Right lobe of liver (tissue), 6 donors: Measurements from ENCODE around the gene OSBPL9. TPM values are rescaled to one million over a fixed set of nuclear protein-coding genes. Genes with fewer than 3 reads are reported as not detected.
A peak's percentile ranks its signal among the peaks of the same experiment; 100 is the strongest.

ENCODE experiments used
- ATAC-seq, 4 donors: fragments of 200-7000 bp; cut with Tn5 transposase; one replicate each; pipeline ENCODE4 v1.9.1; 2020; ENCODE audit warnings: mild to moderate bottlenecking in 4 of 4, moderate library complexity in 4 of 4
- DNase-seq, 3 donors: peaks; one replicate each; pipeline ENCODE4 v3.0.0-alpha.2; 2020
- H3K27ac ChIP-seq, 3 donors: fragments of 200-600 bp; one replicate each; pipeline ENCODE4 v1.8.0; 2022
- H3K27me3 ChIP-seq, 2 donors: fragments of 200-600 bp; one replicate each; pipeline ENCODE4 v1.8.0; 2022
- H3K36me3 ChIP-seq, 4 donors: fragments of 200-600 bp; sonication (generic) in 1 of 4; one replicate each; pipeline versions ENCODE4 v1.5.1 to v1.8.0; 2017 to 2022; ENCODE audit warnings: control low read depth in 1 of 4
- H3K4me1 ChIP-seq, 4 donors: fragments of 200-600 bp; sonication (generic) in 1 of 4; one replicate each; pipeline versions ENCODE4 v1.5.1 to v1.8.0; 2017 to 2022; ENCODE audit warnings: control low read depth in 1 of 4
- H3K4me3 ChIP-seq, 3 donors: fragments of 200-600 bp; one replicate each; pipeline ENCODE4 v1.8.0; 2022
- H3K9me3 ChIP-seq, 4 donors: fragments of 200-600 bp; sonication (generic) in 1 of 4; one replicate each; pipeline versions ENCODE4 v1.5.1 to v1.8.0; 2017 to 2022; ENCODE audit warnings: control low read depth in 1 of 4
- POLR2A ChIP-seq: fragments of 450-650 bp; IDR thresholded peaks from one replicate; pipeline ENCODE4 v1.6.1; 2017; ENCODE audit warnings: antibody characterized with exemption, mild to moderate bottlenecking
- WGBS: methylation state at CpG from one replicate; pipeline ENCODE4 v1.1.6; 2018; ENCODE audit warnings: low coverage, low lambda C conversion rate; ENCODE audit not compliant: insufficient coverage; ENCODE audit errors: missing lambda C conversion rate; 5-methylcytosine and 5-hydroxymethylcytosine counted together
- intact Hi-C, 2 donors: fragments of 100-400 bp; cut with DNase I; formaldehyde crosslinking; loops; one replicate each; pipeline versions ENCODE4 v1.11.2 to v1.14.1; 2022
- total RNA-seq, 6 experiments: library from RNA; depleted of rRNA in 2 of 6; stranded (reverse); fragments of >200 nt in 2 of 6; fragmentation: NEBNext Ultra II Directional in 3 of 6; extraction: Animal tissue kit (Norgen Biotek cat#: 25700) in 3 of 6; gene quantifications; one replicate each; pipeline versions ENCODE4 v1.1.0 to v1.2.4, GENCODE V29; 2016 to 2023
- TF ChIP-seq, protein P1 (sequence below), 4 donors: fragments of 200-600 bp in 3 of 4; fragments of 450-650 bp in 1 of 4; IDR thresholded peaks; one replicate each; pipeline versions ENCODE4 v1.5.1 to v1.8.0; 2016 to 2022; ENCODE audit warnings: antibody characterized with exemption in 4 of 4, mild to moderate bottlenecking in 2 of 4
- donor health status: DM: no; HTN: yes; CAD: no.
- donor health status: DM: no; HTN: no; CAD: no.
- donor health status: DM: no; HTN: no; CAD: no.
- donor health status: DM: no; HTN: yes; CAD: no.
- donor health status: DM: no; HTN: yes; CAD: no.

The OSBPL9 gene
- total RNA-seq, 6 experiments from 2014 or later = 51.7 to 90.5 (median 71.7) TPM

DNA sequence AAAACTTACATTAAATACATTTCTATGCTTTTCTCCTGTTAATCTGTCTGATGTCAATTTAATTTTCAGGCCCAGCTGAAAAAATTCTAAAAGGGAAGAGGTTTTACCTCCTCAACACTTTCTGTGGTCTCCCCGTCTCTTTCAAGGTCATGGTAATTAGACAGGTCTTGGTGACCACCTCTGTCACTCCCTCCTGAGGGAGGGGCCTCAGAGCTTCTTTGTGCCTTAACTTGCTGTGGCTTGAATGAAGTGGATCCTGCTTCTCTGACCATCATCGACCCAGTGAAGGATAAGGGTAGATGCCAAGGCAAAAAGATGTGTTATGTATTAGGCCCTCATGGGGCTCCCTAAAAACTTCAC lies 40.8 kb upstream of the OSBPL9 start:
- Histone ChIP-seq H3K9me3 (no peaks in the 10 kb centered on the region), H3K27me3 (no peaks in the 10 kb centered on the region), H3K36me3 (peaks cover 0 to 9% (median 0%) of the 10 kb centered on the region in 4 donors), H3K27ac (no peak overlapping the region), H3K4me1 (no peaks in the 10 kb centered on the region), H3K4me3 (no peak overlapping the region)
- intact Hi-C loops = no loop called here
- 82% methylated on average over 2 of the region's 2 CpGs for WGBS
- TF ChIP-seq POLR2A = no peak
- TF ChIP-seq, protein P1, sequence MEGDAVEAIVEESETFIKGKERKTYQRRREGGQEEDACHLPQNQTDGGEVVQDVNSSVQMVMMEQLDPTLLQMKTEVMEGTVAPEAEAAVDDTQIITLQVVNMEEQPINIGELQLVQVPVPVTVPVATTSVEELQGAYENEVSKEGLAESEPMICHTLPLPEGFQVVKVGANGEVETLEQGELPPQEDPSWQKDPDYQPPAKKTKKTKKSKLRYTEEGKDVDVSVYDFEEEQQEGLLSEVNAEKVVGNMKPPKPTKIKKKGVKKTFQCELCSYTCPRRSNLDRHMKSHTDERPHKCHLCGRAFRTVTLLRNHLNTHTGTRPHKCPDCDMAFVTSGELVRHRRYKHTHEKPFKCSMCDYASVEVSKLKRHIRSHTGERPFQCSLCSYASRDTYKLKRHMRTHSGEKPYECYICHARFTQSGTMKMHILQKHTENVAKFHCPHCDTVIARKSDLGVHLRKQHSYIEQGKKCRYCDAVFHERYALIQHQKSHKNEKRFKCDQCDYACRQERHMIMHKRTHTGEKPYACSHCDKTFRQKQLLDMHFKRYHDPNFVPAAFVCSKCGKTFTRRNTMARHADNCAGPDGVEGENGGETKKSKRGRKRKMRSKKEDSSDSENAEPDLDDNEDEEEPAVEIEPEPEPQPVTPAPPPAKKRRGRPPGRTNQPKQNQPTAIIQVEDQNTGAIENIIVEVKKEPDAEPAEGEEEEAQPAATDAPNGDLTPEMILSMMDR (IDR thresholded peaks at IDR 0.05) = no peak
- ATAC-seq (no peak), DNase-seq (no peak)

DNA sequence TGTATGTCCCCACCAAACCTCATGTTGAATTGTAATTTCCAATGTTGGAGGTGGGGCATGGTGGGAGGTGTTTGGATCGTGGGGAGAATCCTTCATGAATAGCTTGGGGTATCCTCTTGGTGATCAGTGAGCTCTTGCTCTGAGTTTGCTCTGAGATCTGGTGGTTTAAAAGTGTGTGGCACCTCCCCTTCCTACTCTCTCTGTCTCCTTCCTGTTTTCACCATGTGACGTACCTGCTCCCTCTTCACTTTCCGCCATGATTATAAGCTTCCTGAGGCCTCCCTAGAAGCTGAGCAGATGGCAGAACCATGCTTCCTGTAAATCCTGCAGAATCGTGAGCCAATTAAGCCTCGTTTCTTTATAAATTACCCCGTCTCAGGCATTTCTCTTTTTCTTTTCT lies 40.0 kb upstream of the OSBPL9 start:
- WGBS = 83% methylated on average over 6 of the region's 6 CpGs
- intact Hi-C loops = no loop called here
- no peaks in the 10 kb centered on the region for H3K4me1 ChIP-seq
- no peaks in the 10 kb centered on the region for H3K9me3 ChIP-seq
- DNase-seq (no peak), ATAC-seq (no peak)
- no peak overlapping the region for H3K4me3 ChIP-seq
- no peak for TF ChIP-seq POLR2A
- TF ChIP-seq, protein P1 (IDR thresholded peaks at IDR 0.05) = no peak
- peaks cover 0 to 9% (median 0%) of the 10 kb centered on the region in 4 donors for H3K36me3 ChIP-seq
- H3K27ac ChIP-seq = no peak overlapping the region
- no peaks in the 10 kb centered on the region for H3K27me3 ChIP-seq

DNA sequence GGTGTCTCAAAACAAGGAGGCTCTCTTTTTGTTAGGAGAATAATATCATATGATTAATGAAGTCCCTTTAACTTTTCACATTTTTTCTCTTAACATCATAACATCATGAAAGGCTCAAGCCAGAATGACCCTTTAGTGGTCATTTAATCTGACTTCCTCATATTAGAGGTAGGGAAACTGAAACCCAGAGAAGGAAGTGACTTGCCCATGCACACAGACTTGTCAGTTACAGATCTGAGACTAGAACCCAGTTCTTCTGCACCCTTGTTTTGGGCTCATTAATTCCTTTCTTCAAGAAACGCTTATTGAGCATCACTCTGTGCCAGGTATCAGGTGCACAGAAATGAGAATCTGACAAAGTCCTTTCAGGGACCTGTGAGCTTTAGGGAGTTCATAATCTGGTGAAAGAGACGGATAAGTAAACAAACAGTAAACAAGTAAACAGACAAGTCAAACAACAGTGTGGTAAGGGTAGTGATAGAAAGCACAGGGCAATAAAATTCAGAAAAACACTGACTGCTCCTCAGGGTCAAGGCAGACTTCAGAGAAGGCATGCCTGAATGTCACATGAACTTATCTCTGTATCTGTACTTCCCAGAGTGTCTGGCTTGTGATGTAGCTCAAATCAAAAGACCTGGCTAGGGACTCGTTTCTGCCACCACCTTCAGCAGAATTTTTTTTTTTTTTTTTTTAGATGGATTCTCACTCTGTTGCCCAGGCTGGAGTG lies 38.3 kb upstream of the OSBPL9 start:
- no peak overlapping the region for H3K4me3 ChIP-seq
- peaks cover 0 to 14% (median 0%) of the 10 kb centered on the region in 4 donors for H3K36me3 ChIP-seq
- no peaks in the 10 kb centered on the region for H3K27me3 ChIP-seq
- 40% methylated on average over 3 of the region's 3 CpGs for WGBS
- no peaks in the 10 kb centered on the region for H3K4me1 ChIP-seq
- peak; percentile 36 to 68 (median 52) for ATAC-seq
- DNase-seq = no peak
- intact Hi-C loops = no loop called here
- no peaks in the 10 kb centered on the region for H3K9me3 ChIP-seq
- H3K27ac ChIP-seq = no peak overlapping the region
- no peak for TF ChIP-seq POLR2A

DNA sequence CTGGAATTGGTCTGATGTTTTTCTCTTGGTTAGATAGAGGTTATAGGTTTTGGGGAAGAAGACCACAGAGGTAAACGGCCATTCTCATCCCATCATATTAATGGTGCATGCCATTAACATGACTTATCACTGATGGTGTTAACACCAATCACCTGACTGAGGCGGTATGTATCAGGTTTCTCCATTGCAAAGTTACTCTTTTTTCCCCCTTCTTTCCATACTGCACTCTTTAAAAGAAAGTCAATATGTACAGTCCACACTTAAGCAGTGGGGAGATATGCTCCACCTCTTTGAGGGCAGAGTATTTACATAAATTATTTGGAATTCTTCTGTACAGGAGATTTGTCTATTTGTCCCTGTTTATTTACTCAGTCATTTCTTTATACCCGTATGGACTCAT lies 35.7 kb upstream of the OSBPL9 start:
- TF ChIP-seq, protein P1 (IDR thresholded peaks at IDR 0.05) = no peak
- no peak for TF ChIP-seq POLR2A

DNA sequence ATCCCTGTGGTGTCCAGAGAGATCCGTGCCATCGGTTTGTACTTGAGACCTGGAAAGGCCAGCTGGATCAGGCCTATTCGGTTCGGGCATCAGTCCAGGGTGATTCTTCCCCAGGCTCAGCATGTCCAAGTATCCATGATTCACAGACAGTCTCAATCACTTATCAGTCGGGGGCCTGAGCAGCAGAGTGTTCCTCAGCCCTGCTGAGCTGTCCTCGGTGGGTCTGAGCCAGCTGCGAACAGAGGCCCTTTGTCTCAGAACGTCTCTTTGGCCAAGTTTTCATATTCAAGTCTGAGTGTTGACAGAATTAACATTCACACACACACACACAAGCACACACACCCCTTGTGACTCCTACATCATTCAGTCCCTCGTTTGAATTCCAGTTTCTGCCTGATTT lies 33.4 kb upstream of the OSBPL9 start:
- H3K4me3 ChIP-seq = no peak overlapping the region
- no peak overlapping the region for H3K27ac ChIP-seq
- no peaks in the 10 kb centered on the region for H3K4me1 ChIP-seq
- no peak for DNase-seq
- no peaks in the 10 kb centered on the region for H3K9me3 ChIP-seq
- WGBS = 63% methylated on average over 1 of the region's 9 CpGs
- H3K36me3 ChIP-seq = peaks cover 0 to 8% (median 0%) of the 10 kb centered on the region in 4 donors
- ATAC-seq = peak in 3 of 4 donors; percentile 18 to 33 (median 30)
- intact Hi-C loops = no loop called here
- TF ChIP-seq POLR2A = no peak
- no peaks in the 10 kb centered on the region for H3K27me3 ChIP-seq

More for the DNA sequence above, 35.7 kb upstream of the OSBPL9 start:
- WGBS = 79% methylated on average over 2 of the region's 3 CpGs
- Histone ChIP-seq H3K4me3 (no peak overlapping the region), H3K9me3 (no peaks in the 10 kb centered on the region), H3K4me1 (no peaks in the 10 kb centered on the region), H3K27me3 (no peaks in the 10 kb centered on the region), H3K27ac (no peak overlapping the region), H3K36me3 (peaks cover 0 to 8% (median 0%) of the 10 kb centered on the region in 4 donors)
- no peak for DNase-seq
- no peak for ATAC-seq
- intact Hi-C loops = no loop called here
